ENCODE data around the gene TBC1D24. TPM values are rescaled to one million over a fixed set of nuclear protein-coding genes. Genes with fewer than 3 reads are reported as not detected.
A peak's percentile ranks its signal among the peaks of the same experiment; 100 is the strongest.
"Not testable (repeated sequence)": the region's sequence is repeated elsewhere in the genome, so short reads cannot be mapped to it uniquely, and the experiment has no call there.

The TBC1D24 gene
- total RNA-seq, 1 donor from 2014 or later = 43.7 TPM

DNA sequence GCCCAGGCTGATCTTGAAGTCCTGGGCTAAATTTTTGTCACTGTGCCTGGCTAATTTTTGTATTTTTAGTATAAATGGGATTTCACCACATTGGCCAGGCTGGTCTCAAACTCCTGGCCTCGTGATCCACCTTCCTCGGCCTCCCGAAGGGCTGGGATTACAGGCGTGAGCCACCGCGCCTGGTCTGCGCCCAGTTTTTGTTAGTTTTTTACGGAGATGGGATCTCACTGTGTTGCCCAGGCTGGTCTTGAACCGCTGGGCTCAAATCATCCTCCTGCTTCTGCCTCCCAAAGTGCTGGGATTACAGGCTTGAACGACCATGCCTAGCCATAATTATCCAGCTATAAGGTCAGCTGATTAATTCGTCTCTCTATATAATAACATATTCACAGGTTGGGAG is 59.0 kb downstream of the TBC1D24 start:
- TF ChIP-seq, protein P1, sequence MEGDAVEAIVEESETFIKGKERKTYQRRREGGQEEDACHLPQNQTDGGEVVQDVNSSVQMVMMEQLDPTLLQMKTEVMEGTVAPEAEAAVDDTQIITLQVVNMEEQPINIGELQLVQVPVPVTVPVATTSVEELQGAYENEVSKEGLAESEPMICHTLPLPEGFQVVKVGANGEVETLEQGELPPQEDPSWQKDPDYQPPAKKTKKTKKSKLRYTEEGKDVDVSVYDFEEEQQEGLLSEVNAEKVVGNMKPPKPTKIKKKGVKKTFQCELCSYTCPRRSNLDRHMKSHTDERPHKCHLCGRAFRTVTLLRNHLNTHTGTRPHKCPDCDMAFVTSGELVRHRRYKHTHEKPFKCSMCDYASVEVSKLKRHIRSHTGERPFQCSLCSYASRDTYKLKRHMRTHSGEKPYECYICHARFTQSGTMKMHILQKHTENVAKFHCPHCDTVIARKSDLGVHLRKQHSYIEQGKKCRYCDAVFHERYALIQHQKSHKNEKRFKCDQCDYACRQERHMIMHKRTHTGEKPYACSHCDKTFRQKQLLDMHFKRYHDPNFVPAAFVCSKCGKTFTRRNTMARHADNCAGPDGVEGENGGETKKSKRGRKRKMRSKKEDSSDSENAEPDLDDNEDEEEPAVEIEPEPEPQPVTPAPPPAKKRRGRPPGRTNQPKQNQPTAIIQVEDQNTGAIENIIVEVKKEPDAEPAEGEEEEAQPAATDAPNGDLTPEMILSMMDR (IDR thresholded peaks at IDR 0.05) = no peak
- Histone ChIP-seq H3K36me3 (peaks cover 12% of the 10 kb centered on the region), H3K9me3 (no peaks in the 10 kb centered on the region), H3K4me1 (peaks cover 21% of the 10 kb centered on the region), H3K27me3 (no peaks in the 10 kb centered on the region), H3K4me3 (no peak overlapping the region), H3K27ac (no peak overlapping the region)
- ATAC-seq (no peak), DNase-seq (no peak)
- intact Hi-C loops (cut with DNase I) = no loop called here

DNA sequence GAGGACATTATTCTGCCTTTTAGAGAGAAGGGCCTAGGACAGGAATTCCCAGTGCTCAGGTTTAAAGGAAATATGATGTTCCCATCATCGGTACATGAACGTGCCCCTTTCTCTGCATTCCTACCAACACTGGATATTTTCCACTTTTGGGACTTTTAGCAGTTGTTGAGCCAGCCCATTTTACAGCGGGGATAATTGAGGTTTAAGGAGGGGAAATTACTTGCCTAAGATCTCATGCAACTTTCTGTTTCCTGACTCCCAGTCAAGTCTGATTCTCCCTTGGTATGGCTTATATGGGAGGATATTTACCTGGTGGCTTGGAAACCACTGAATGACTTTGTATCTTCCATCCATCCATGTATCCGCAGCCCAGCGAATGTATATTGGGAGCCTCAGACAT is 59.4 kb downstream of the TBC1D24 start:
- H3K4me3 ChIP-seq; H3K36me3 ChIP-seq; H3K27me3 ChIP-seq; ATAC-seq; H3K9me3 ChIP-seq; intact Hi-C loops (cut with DNase I); H3K27ac ChIP-seq; DNase-seq: not testable (repeated sequence)
- H3K4me1 ChIP-seq = peaks cover 25% of the 10 kb centered on the region

DNA sequence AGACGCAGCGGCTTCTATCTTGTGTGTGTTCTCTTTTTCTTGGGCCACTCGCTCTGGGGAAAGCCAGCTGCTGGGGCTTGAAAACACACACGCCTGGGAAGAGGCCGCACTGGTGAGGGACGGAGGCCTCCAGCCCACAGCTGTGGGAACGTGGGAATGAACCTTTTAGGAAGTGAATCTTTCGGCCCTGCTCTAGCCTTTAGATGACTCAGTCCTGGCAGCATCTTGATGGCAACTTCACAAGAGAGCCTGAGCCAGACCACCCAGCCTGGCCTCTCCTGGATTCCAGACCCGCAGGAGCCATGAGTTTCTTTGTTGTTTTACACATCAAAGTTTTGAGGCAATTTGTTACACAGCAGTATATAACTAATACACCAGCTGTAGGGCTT is 60.7 kb downstream of the TBC1D24 start:
- H3K27me3 ChIP-seq = no peaks in the 10 kb centered on the region
- H3K4me3 ChIP-seq = no peak overlapping the region
- intact Hi-C loops (cut with DNase I) = no loop called here
- H3K4me1 ChIP-seq = peaks cover 36% of the 10 kb centered on the region
- no peak for ATAC-seq
- peak overlapping the region; percentile 56 for H3K27ac ChIP-seq
- TF ChIP-seq, protein P1 (IDR thresholded peaks at IDR 0.05) = no peak
- peak; percentile 69 for DNase-seq
- no peaks in the 10 kb centered on the region for H3K9me3 ChIP-seq
- H3K36me3 ChIP-seq = peaks cover 4% of the 10 kb centered on the region

- peak; percentile 93 for ATAC-seq
- Histone ChIP-seq H3K27ac (peak within 1 kb of the TSS; percentile 87), H3K27me3 (no peaks in the 10 kb centered on the region), H3K36me3 (peaks cover 4% of the 10 kb centered on the region), H3K4me1 (peaks cover 39% of the 10 kb centered on the region), H3K9me3 (no peaks in the 10 kb centered on the region), H3K4me3 (peak within 1 kb of the TSS; percentile 67)
- DNase-seq = peak; percentile 97
- intact Hi-C loops (cut with DNase I) = no loop called here
- TF ChIP-seq, protein P1 (IDR thresholded peaks at IDR 0.05) = no peak
These were observed 62.8 kb downstream of the TBC1D24 start, which contains the start of gene PDPK1 for GRCh38 chr16:2537451-2538379. TSS of gene PDPK1 (plus strand) at chr16:2538021. CDS start at chr16:2538113, 92 bp downstream.

DNA sequence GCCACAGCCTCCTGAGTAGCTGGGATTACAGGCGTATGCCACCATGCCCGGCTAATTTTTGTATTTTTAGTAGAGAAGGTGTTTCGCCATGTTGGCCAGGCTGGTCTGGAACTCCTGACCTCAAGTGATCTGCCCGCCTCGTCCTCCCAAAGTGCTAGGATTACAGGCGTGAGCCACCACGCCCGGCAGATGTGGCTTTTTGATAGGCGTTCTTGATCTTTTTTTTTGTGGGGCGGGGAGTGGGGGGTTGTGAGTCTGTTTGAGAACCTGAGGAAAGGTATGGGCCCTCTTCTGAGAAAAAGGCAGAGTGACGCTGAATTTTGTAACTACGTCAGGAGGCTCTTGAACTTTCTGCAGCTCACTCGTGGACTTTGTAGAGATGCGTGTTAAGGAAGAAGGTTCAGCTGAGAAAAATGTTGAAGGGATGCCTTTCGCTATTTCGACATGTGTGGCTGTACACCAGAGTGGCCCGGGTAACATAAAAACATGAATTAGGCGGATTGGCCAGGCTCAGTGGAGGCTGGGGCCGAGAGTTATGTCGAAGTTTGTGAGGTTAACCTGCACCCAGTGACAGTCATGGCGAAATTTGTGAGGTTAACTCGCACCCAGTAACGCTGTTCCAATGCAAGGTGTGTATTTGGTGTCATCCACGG is 64.4 kb downstream of the TBC1D24 start:
- DNase-seq; H3K27me3 ChIP-seq; H3K9me3 ChIP-seq; intact Hi-C loops (cut with DNase I); ATAC-seq; H3K36me3 ChIP-seq; H3K27ac ChIP-seq: not testable (repeated sequence)
- H3K4me3 ChIP-seq = peak overlapping the region; percentile 53
- H3K4me1 ChIP-seq = peaks cover 39% of the 10 kb centered on the region

- peak; percentile 71 for DNase-seq
- H3K4me3 ChIP-seq = not testable (repeated sequence)
These were observed 65.0 kb downstream of the TBC1D24 start for GRCh38 chr16:2539845-2540458.

DNA sequence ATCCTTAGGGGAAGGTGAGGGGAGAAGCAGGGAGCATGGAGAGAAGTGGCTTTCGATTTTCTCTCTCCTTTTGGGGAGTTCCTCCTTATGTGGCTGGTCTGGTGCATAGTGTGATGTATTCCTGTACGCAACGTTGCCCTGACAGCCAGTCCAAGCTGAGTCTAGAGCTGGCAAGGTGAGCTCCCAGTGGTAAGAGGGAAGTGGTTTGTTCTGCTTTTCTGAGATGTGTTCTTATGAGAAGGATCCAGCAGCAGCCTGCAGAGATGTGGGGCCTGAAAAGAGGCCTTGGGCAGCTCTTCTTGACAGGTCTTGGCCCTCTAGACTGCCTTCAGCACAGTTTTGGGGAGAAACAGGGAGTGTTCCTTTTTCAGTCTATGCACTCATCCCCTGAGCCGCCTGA is 66.0 kb downstream of the TBC1D24 start:
- H3K9me3 ChIP-seq; H3K27me3 ChIP-seq; intact Hi-C loops (cut with DNase I); DNase-seq; H3K4me3 ChIP-seq; H3K36me3 ChIP-seq; ATAC-seq; H3K27ac ChIP-seq: not testable (repeated sequence)
- peaks cover 39% of the 10 kb centered on the region for H3K4me1 ChIP-seq

More at GRCh38 chr16:2539845-2540458, 65.0 kb downstream of the TBC1D24 start:
- H3K9me3 ChIP-seq; H3K36me3 ChIP-seq; intact Hi-C loops (cut with DNase I); H3K27ac ChIP-seq; ATAC-seq; H3K27me3 ChIP-seq: not testable (repeated sequence)
- peaks cover 39% of the 10 kb centered on the region for H3K4me1 ChIP-seq
- TF ChIP-seq, protein P1 (IDR thresholded peaks at IDR 0.05) = peak; percentile 45

DNA sequence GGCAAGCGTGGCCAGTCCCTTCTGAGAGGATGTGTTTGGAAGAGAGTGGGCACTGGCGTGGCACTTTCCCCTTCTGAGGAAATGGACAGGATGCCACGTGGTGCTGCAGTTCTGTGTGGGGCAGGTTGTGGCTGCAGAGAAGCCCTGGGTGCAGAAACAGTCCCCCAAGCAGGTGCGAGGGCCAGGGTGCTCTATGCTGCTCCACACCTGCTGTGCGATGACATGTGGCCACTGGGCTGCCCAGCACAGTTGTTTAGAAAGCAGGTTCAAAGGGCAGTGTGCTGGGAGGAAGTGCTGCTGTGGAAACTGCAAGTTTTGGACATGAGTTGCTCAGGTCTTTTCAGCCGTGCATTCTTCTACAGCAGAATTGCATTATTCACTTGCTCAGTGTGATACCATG is 66.5 kb downstream of the TBC1D24 start:
- ATAC-seq; H3K9me3 ChIP-seq; intact Hi-C loops (cut with DNase I); H3K27ac ChIP-seq; H3K4me3 ChIP-seq; H3K36me3 ChIP-seq; H3K27me3 ChIP-seq: not testable (repeated sequence)
- DNase-seq = peak; percentile 53
- H3K4me1 ChIP-seq = peaks cover 34% of the 10 kb centered on the region

DNA sequence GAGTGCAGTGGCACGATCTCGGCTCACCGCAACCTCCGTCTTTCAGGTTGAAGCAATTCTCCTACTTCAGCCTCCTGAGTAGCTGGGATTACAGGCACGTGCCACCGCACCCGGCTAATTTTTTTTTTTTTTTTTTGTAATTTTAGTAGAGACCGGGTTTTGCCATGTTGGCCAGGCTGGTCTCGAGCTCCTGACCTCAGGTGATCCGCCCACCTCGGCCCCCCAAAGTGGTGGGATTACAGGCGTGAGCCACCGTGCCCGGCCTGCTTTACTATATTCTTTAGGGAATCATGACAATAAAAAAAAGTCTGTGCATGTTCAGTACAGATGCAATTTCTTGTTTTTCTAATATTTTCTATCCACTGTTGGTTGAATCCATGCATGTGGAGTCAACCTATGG is 68.8 kb downstream of the TBC1D24 start:
- ATAC-seq = not testable (repeated sequence)

More for the DNA sequence above, 68.8 kb downstream of the TBC1D24 start:
- DNase-seq; H3K9me3 ChIP-seq; H3K27ac ChIP-seq; H3K4me3 ChIP-seq; H3K27me3 ChIP-seq; intact Hi-C loops (cut with DNase I); H3K36me3 ChIP-seq: not testable (repeated sequence)
- peaks cover 24% of the 10 kb centered on the region for H3K4me1 ChIP-seq

All from upper lobe of right lung (tissue), 1 donor.